Adrenal gland (tissue), 12 donors: ENCODE measurements around the gene NUTM2D. TPM values are rescaled to one million over a fixed set of nuclear protein-coding genes. Genes with fewer than 3 reads are reported as not detected.
A peak's percentile ranks its signal among the peaks of the same experiment; 100 is the strongest.
"Not testable (repeated sequence)": the region's sequence is repeated elsewhere in the genome, so short reads cannot be mapped to it uniquely, and the experiment has no call there.

Experiments
- DNase-seq, 7 donors: peaks; one replicate each; pipeline ENCODE4 v3.0.0-alpha.2; 2019 to 2020
- H3K27ac ChIP-seq, 5 donors: fragments of 200-600 bp; sonication (generic) in 4 of 5; 1 replicate in 3 of 5; 2 replicates in 2 of 5; pipeline versions ENCODE4 v1.5.1 to v1.8.0; 2016 to 2020; ENCODE audit warnings: mild to moderate bottlenecking in 1 of 5
- H3K27me3 ChIP-seq: fragments of 200-600 bp; 2 replicates; pipeline ENCODE4 v1.8.0; 2021
- H3K36me3 ChIP-seq, 2 donors: fragments of 200-600 bp; replicated peaks in 1 of 2; 1 replicate in 1 of 2; 2 replicates in 1 of 2; pipeline versions ENCODE4 v1.5.1 to v1.8.0; 2018 to 2022
- H3K4me1 ChIP-seq, 2 donors: fragments of 200-600 bp; replicated peaks in 1 of 2; 1 replicate in 1 of 2; 2 replicates in 1 of 2; pipeline versions ENCODE4 v1.5.1 to v1.8.0; 2018 to 2021
- H3K4me3 ChIP-seq, 4 donors: fragments of 200-600 bp; sonication (generic) in 3 of 4; one replicate each; pipeline ENCODE4 v1.5.1; 2016 to 2018
- H3K9me3 ChIP-seq, 3 donors: fragments of 200-600 bp; sonication (generic) in 1 of 3; replicated peaks in 1 of 3; 1 replicate in 2 of 3; 2 replicates in 1 of 3; pipeline versions ENCODE4 v1.5.1 to v1.8.0; 2016 to 2021
- WGBS, 4 donors: extraction: QIAGEN DNeasy Blood & Tissue Kit in 2 of 4; methylation state at CpG; one replicate each; pipeline versions ENCODE4 v1.1.5 to v1.1.7; 2013 to 2017; 5-methylcytosine and 5-hydroxymethylcytosine counted together
- intact Hi-C, 2 donors: fragments of 100-400 bp; cut with DNase I; formaldehyde crosslinking; loops; one replicate each; pipeline versions ENCODE4 v1.14.1 to v1.15.0; 2022 to 2023
- polyA plus RNA-seq, 3 donors: library from polyadenylated mRNA; stranded (reverse); fragments of 200-250 nt in 2 of 3; fragments of 350-450 nt in 1 of 3; fragmentation: Illumina TruSeq in 1 of 3; extraction: RNeasy Lipid Tissue Mini Kit (QIAGEN cat#74804) in 1 of 3; gene quantifications; one replicate each; pipeline ENCODE4 v1.2.3, GENCODE V29; 2013 to 2014
- total RNA-seq, 9 donors: library from RNA; depleted of rRNA in 4 of 9; stranded (reverse); fragments of >200 nt in 4 of 9; fragments of 120-200 nt in 1 of 9; fragmentation: NEBNext Ultra II Directional in 1 of 9; extraction: Animal tissue kit (Norgen Biotek cat#: 25700) in 1 of 9; gene quantifications; one replicate each; pipeline versions ENCODE4 v1.1.0 to v1.2.4, GENCODE V29; 2013 to 2023
- donor health status: healthy with polysubstance abuse.
- donor health status: Bipolar disorder and iron deficiency.
- donor health status: DM: yes; HTN: yes; CAD: no.
- donor health status: DM: no; HTN: no; CAD: no.
- donor health status: DM: no; HTN: no; CAD: no.
- donor health status: DM: yes; HTN: yes; CAD: no.

Gene NUTM2D
- total and polyA plus RNA-seq, 12 donors, result 0.95 to 34.2 (median 3.6) TPM

- H3K4me1 ChIP-seq, H3K36me3 ChIP-seq, DNase-seq, H3K9me3 ChIP-seq, H3K4me3 ChIP-seq, H3K27ac ChIP-seq, intact Hi-C loops, H3K27me3 ChIP-seq: not testable (repeated sequence)
- WGBS, 4 donors, result 83 to 100% (median 91%) methylated on average over 1 of the region's 1 CpG
These were observed 16.5 kb downstream of the NUTM2D start for GRCh38 chr10:87374091-87374490.

GRCh38 chr10:87379115-87379514 is 21.6 kb downstream of the NUTM2D start:
- H3K4me1 ChIP-seq, H3K9me3 ChIP-seq, H3K27me3 ChIP-seq, intact Hi-C loops, H3K36me3 ChIP-seq, H3K27ac ChIP-seq, H3K4me3 ChIP-seq, DNase-seq: not testable (repeated sequence)
- WGBS, 4 donors, result 79 to 92% (median 84%) methylated on average over 2 to 4 of the region's 4 CpGs

- WGBS, 4 donors, result 46 to 76% (median 57%) methylated on average over 6 to 8 of the region's 10 CpGs
- H3K4me3 ChIP-seq, H3K4me1 ChIP-seq, H3K9me3 ChIP-seq, intact Hi-C loops, H3K36me3 ChIP-seq, H3K27me3 ChIP-seq: not testable (repeated sequence)
- H3K27ac ChIP-seq, result peak overlapping the region in 1 of 5 donors; percentile 3
- peak in 4 of 7 donors; percentile 18 to 50 (median 23) for DNase-seq
These were observed 25.8 kb downstream of the NUTM2D start for GRCh38 chr10:87383149-87383857.

- intact Hi-C loops, H3K36me3 ChIP-seq, H3K4me3 ChIP-seq, H3K27ac ChIP-seq, DNase-seq, H3K27me3 ChIP-seq, H3K4me1 ChIP-seq, H3K9me3 ChIP-seq: not testable (repeated sequence)
- 88 to 92% (median 91%) methylated on average over 2 to 5 of the region's 5 CpGs for WGBS, 4 donors
These were observed 26.7 kb downstream of the NUTM2D start for GRCh38 chr10:87384283-87384682.

- H3K4me3 ChIP-seq, H3K4me1 ChIP-seq, H3K9me3 ChIP-seq, H3K27me3 ChIP-seq, H3K36me3 ChIP-seq, DNase-seq, H3K27ac ChIP-seq, intact Hi-C loops: not testable (repeated sequence)
- WGBS, 4 donors, result 48 to 70% (median 66%) methylated on average over 3 to 5 of the region's 5 CpGs
These were observed 28.3 kb downstream of the NUTM2D start for GRCh38 chr10:87385762-87386360.

- H3K4me3 ChIP-seq, H3K36me3 ChIP-seq, H3K27me3 ChIP-seq, H3K4me1 ChIP-seq, H3K9me3 ChIP-seq, H3K27ac ChIP-seq, intact Hi-C loops, DNase-seq: not testable (repeated sequence)
- 53 to 75% (median 60%) methylated on average over 1 to 12 of the region's 14 CpGs for WGBS, 4 donors
These were observed 33.8 kb downstream of the NUTM2D start for GRCh38 chr10:87391360-87391759.

GRCh38 chr10:87396206-87396605 is 38.7 kb downstream of the NUTM2D start:
- DNase-seq, H3K4me3 ChIP-seq, H3K36me3 ChIP-seq, H3K27me3 ChIP-seq, H3K27ac ChIP-seq, H3K9me3 ChIP-seq, H3K4me1 ChIP-seq, intact Hi-C loops: not testable (repeated sequence)
- 61 to 94% (median 77%) methylated on average over 2 of the region's 2 CpGs for WGBS, 4 donors

GRCh38 chr10:87398436-87398835 is 40.9 kb downstream of the NUTM2D start:
- H3K4me1 ChIP-seq, H3K4me3 ChIP-seq, H3K27me3 ChIP-seq, H3K9me3 ChIP-seq, intact Hi-C loops, H3K36me3 ChIP-seq, H3K27ac ChIP-seq, DNase-seq: not testable (repeated sequence)
- WGBS, 4 donors, result 67 to 86% (median 74%) methylated on average over 1 to 2 of the region's 2 CpGs

- H3K9me3 ChIP-seq, H3K4me3 ChIP-seq, H3K27me3 ChIP-seq, H3K36me3 ChIP-seq, intact Hi-C loops, DNase-seq, H3K4me1 ChIP-seq, H3K27ac ChIP-seq: not testable (repeated sequence)
- 34 to 53% (median 45%) methylated on average over 33 to 36 of the region's 36 CpGs for WGBS, 4 donors
These were observed 50.2 kb downstream of the NUTM2D start for GRCh38 chr10:87407516-87408467.

GRCh38 chr10:87413921-87414320 is 56.4 kb downstream of the NUTM2D start:
- DNase-seq, intact Hi-C loops: not testable (repeated sequence)

More at GRCh38 chr10:87413921-87414320, 56.4 kb downstream of the NUTM2D start:
- H3K4me3 ChIP-seq, H3K36me3 ChIP-seq, H3K9me3 ChIP-seq, H3K27ac ChIP-seq, H3K4me1 ChIP-seq, H3K27me3 ChIP-seq: not testable (repeated sequence)
- 90 to 100% (median 94%) methylated on average over 1 of the region's 1 CpG for WGBS, 4 donors
